22Rv1 (cell line): ENCODE data around the gene GAS6.

Source experiments
- CTCF ChIP-seq: fragments of 450-650 bp; IDR thresholded peaks from 2 replicates; pipeline ENCODE4 v1.5.1; 2017; ENCODE audit warnings: mild to moderate bottlenecking
- ZFX ChIP-seq: fragments of 450-650 bp; IDR thresholded peaks from 2 replicates; pipeline ENCODE4 v1.6.1; 2017; ENCODE audit warnings: antibody characterized with exemption, borderline replicate concordance

GRCh38 chr13:113809934-113810333 is 53.9 kb downstream of the GAS6 start:
- TF ChIP-seq CTCF = no peak
- TF ChIP-seq ZFX = no peak
